Measurements from ENCODE around the gene DHCR24. TPM values are rescaled to one million over a fixed set of nuclear protein-coding genes. Genes with fewer than 3 reads are reported as not detected.

Gene DHCR24
- total and polyA plus RNA-seq, 2 donors (not counting 3 experiments of a cell fraction or from before 2014, with no cell fraction given), result 223 to 239 TPM

GRCh38 chr1:54835131-54835898 is 51.7 kb downstream of the DHCR24 start:
- no peak for TF ChIP-seq MYC (IDR thresholded peaks at IDR 0.05; ENCODE audit: low read depth, low read length)
- no peak for TF ChIP-seq MAX (IDR thresholded peaks at IDR 0.05; ENCODE audit: insufficient read depth, insufficient read length)
- no peak for TF ChIP-seq CTCF (IDR thresholded peaks at IDR 0.05; ENCODE audit: extremely low read depth in 1 of 2, insufficient read depth in 1 of 2, low read depth in 1 of 2, low read length in 2 of 2)
- TF ChIP-seq POLR2AphosphoS5 (IDR thresholded peaks at IDR 0.05; ENCODE audit: insufficient read depth, low read depth, low read length), result no peak
- TF ChIP-seq JUN (IDR thresholded peaks at IDR 0.05; ENCODE audit: borderline replicate concordance, insufficient read depth, insufficient read length, low read depth), result no peak
- TF ChIP-seq FOS (IDR thresholded peaks at IDR 0.05; ENCODE audit: borderline replicate concordance, insufficient read depth, low read length), result no peak
- TF ChIP-seq GATA2 (IDR thresholded peaks at IDR 0.05; ENCODE audit: insufficient read depth, insufficient read length, low read depth, low read length), result no peak
- TF ChIP-seq POLR2A (IDR thresholded peaks at IDR 0.05; ENCODE audit: low read depth, low read length), result no peak
- no peak for TF ChIP-seq EZH2 (IDR thresholded peaks at IDR 0.05; ENCODE audit: borderline replicate concordance, low read depth, low read length, severe bottlenecking)
- dilution Hi-C loops (cut with MboI; ENCODE audit: extremely low pct_ligation_motif_present, low sequenced_read_pairs), result no loop called here

More at GRCh38 chr1:54835131-54835898, 51.7 kb downstream of the DHCR24 start:
- H2AFZ ChIP-seq (ENCODE audit: low read depth, low read length), result no peak overlapping the region
- H3K9me3 ChIP-seq (replicated peaks; ENCODE audit: control insufficient read depth, insufficient read depth, low read length), result no peaks in the 10 kb centered on the region
- H3K4me2 ChIP-seq (ENCODE audit: insufficient read depth, low read length), result no peak overlapping the region
- no peak overlapping the region for H3K9ac ChIP-seq (replicated peaks; ENCODE audit: extremely low read depth, insufficient read depth, low read length)
- H3K36me3 ChIP-seq (ENCODE audit: control insufficient read depth in 2 of 2, extremely low read depth in 1 of 2, insufficient read depth in 2 of 2, low read length in 2 of 2), result no peaks in the 10 kb centered on the region
- peaks cover 12 to 15% of the 10 kb centered on the region in 2 experiments for H3K27me3 ChIP-seq (ENCODE audit: control insufficient read depth in 2 of 2, insufficient read depth in 2 of 2, low read length in 2 of 2)
- no peak for FAIRE-seq
- no peaks in the 10 kb centered on the region for H3K4me1 ChIP-seq (ENCODE audit: control insufficient read depth, extremely low read depth, insufficient read depth, low read length)
- BruUV-seq (replicated peaks), result no TSS peak
- no peak overlapping the region for H3K4me3 ChIP-seq (replicated peaks in 1 of 3; ENCODE audit: insufficient read depth in 1 of 3, low read depth in 1 of 3, low read length in 3 of 3)
- H3K79me2 ChIP-seq (ENCODE audit: control insufficient read depth, insufficient read depth, low read length), result no peaks in the 10 kb centered on the region
- ChIA-PET POLR2A (no interaction called here), CTCF (interaction anchor here (0.7 kb wide), 1 partner anchor 10 kb away, joined by 3 read pairs; no protein-coding TSS in a partner anchor)
- H4K20me1 ChIP-seq (replicated peaks; ENCODE audit: control insufficient read depth, extremely low read depth, insufficient read depth, low read length), result no peaks in the 10 kb centered on the region
- no peaks in the 10 kb centered on the region for H3K9me1 ChIP-seq (replicated peaks; ENCODE audit: control insufficient read depth, extremely low read depth, insufficient read depth, low read length)
- no peak overlapping the region for H3K27ac ChIP-seq (ENCODE audit: insufficient read depth, low read depth, low read length)
- DNase-seq (ENCODE audit: low read depth, low spot score), result no peak
- intact Hi-C loops (cut with micrococcal nuclease), result no loop called here

Measured in endothelial cell of umbilical vein (primary cell).